HepG2 (cell line): ENCODE data around the gene ZPBP. TPM values are rescaled to one million over a fixed set of nuclear protein-coding genes. Genes with fewer than 3 reads are reported as not detected.

Experiments
- ATAC-seq: fragments of 200-7000 bp; cut with Tn5 transposase; 3 replicates; pipeline ENCODE4 v1.9.1; 2020; ENCODE audit warnings: mild to moderate bottlenecking, moderate library complexity
- BruUV-seq: library from RNA; stranded (reverse); fragments of 400-500 nt; replicated peaks from 2 replicates; lab custom pipeline; 2021; lab: Mats Ljungman, UMichigan
- CTCF ChIA-PET: fragments of 300-600 bp; formaldehyde crosslinking; extraction: SDS; loops from one replicate; lab custom pipeline; 2021; ENCODE audit warnings: low total read pairs, inconsistent platforms, low intra/inter-chr PET ratio; lab: Yijun Ruan, JAX
- POLR2A ChIA-PET: fragments of 350-600 bp; sonication (Branson Sonifier 250); formaldehyde crosslinking; loops from one replicate; lab custom pipeline; 2020; ENCODE audit warnings: antibody characterized with exemption, inconsistent platforms; lab: Yijun Ruan, JAX
- DNase-seq: peaks from one replicate; pipeline ENCODE4 v3.0.0-alpha.2; 2015; ENCODE audit warnings: low spot score
- FAIRE-seq: peaks from 3 replicates; lab custom pipeline; 2011; peaks lifted over from hg19 to GRCh38; lab: Jason Lieb, UNC
- H2AFZ ChIP-seq: one replicate; pipeline ENCODE4 v1.6.1; 2011; ENCODE audit warnings: low read length, inconsistent platforms
- H3K27ac ChIP-seq: fragments of 300-600 bp; 3 replicates; pipeline ENCODE4 v1.8.0; 2011; ENCODE audit warnings: mixed run types, mild to moderate bottlenecking, mixed read lengths, low read length, inconsistent platforms; ENCODE audit not compliant: insufficient read depth; ENCODE audit errors: extremely low read length
- H3K27me3 ChIP-seq, 2 experiments: fragments of 200-600 bp in 1 of 2; 2 replicates in 1 of 2; 3 replicates in 1 of 2; pipeline versions ENCODE4 v1.6.0 to v1.8.0; 2011; ENCODE audit warnings: low read length in 2 of 2, mild to moderate bottlenecking in 2 of 2, moderate library complexity in 2 of 2, inconsistent platforms in 1 of 2; ENCODE audit not compliant: insufficient read depth in 2 of 2, control insufficient read depth in 1 of 2
- H3K36me3 ChIP-seq, 2 experiments: fragments of 200-600 bp in 1 of 2; replicated peaks in 1 of 2; 2 replicates in 1 of 2; 3 replicates in 1 of 2; pipeline versions ENCODE4 v1.5.1 to v1.8.0; 2011; ENCODE audit warnings: low read length in 2 of 2, inconsistent platforms in 1 of 2; ENCODE audit not compliant: insufficient read depth in 2 of 2, control insufficient read depth in 1 of 2
- H3K4me1 ChIP-seq: 2 replicates; pipeline ENCODE4 v1.5.1; 2012; ENCODE audit warnings: low read length, inconsistent platforms; ENCODE audit not compliant: insufficient read depth
- H3K4me2 ChIP-seq: 2 replicates; pipeline ENCODE4 v1.6.0; 2011; ENCODE audit warnings: low read depth, low read length, inconsistent platforms
- H3K4me3 ChIP-seq, 3 experiments: fragments of 200-600 bp in 1 of 3; sonication (generic), shearing (Covaris generic) in 1 of 3; replicated peaks in 1 of 3; 2 replicates each; pipeline ENCODE4 v1.5.1; 2011 to 2016; ENCODE audit warnings: low read length in 3 of 3, inconsistent platforms in 2 of 3, low read depth in 2 of 3, mild to moderate bottlenecking in 2 of 3, control low read depth in 1 of 3, mixed read lengths in 1 of 3; ENCODE audit not compliant: insufficient read depth in 1 of 3
- H3K79me2 ChIP-seq: one replicate; pipeline ENCODE4 v1.6.1; 2011; ENCODE audit warnings: low read length, inconsistent platforms; ENCODE audit not compliant: insufficient read depth
- H3K9ac ChIP-seq: 2 replicates; pipeline ENCODE4 v1.6.0; 2011; ENCODE audit warnings: mild to moderate bottlenecking, low read depth, low read length, inconsistent platforms; ENCODE audit not compliant: insufficient read depth
- H3K9me3 ChIP-seq: 2 replicates; pipeline ENCODE4 v1.5.1; 2012; ENCODE audit warnings: mild to moderate bottlenecking, low read length
- H4K20me1 ChIP-seq: 2 replicates; pipeline ENCODE4 v1.6.0; 2011; ENCODE audit warnings: inconsistent platforms, mild to moderate bottlenecking, low read length, moderate library complexity; ENCODE audit not compliant: insufficient read depth
- CBX2 ChIP-seq, 2 experiments: fragments of 200-600 bp in 1 of 2; sonication (generic); formaldehyde crosslinking in 1 of 2; IDR thresholded peaks; 2 replicates each; pipeline versions ENCODE4 v1.7.0 to v1.8.1; 2018 to 2022; ENCODE audit warnings: low read depth in 2 of 2, low read length in 1 of 2, mild to moderate bottlenecking in 1 of 2, missing genetic modification reagents in 1 of 2
- DNMT1 ChIP-seq: sonication (generic); formaldehyde crosslinking; IDR thresholded peaks from 2 replicates; pipeline ENCODE4 v1.5.1; 2020; ENCODE audit warnings: mild to moderate bottlenecking, missing genetic modification reagents
- SNAPC4 ChIP-seq: sonication (generic); formaldehyde crosslinking; IDR thresholded peaks from 2 replicates; pipeline ENCODE4 v1.4.0; 2020; ENCODE audit warnings: mild to moderate bottlenecking, missing genetic modification reagents
- TBL1XR1 ChIP-seq: fragments of 150-350 bp; IDR thresholded peaks from 2 replicates; pipeline ENCODE4 v1.6.1; 2014; ENCODE audit warnings: borderline replicate concordance, low read length; ENCODE audit not compliant: partially characterized antibody
- ZFP62 ChIP-seq: sonication (generic); formaldehyde crosslinking; IDR thresholded peaks from 2 replicates; pipeline ENCODE4 v1.4.0; 2020; ENCODE audit warnings: missing genetic modification reagents
- ZNF451 ChIP-seq: sonication (generic); formaldehyde crosslinking; IDR thresholded peaks from 2 replicates; pipeline ENCODE4 v1.5.0; 2020; ENCODE audit warnings: mild to moderate bottlenecking, missing genetic modification reagents
- ZNF7 ChIP-seq: IDR thresholded peaks from 2 replicates; pipeline ENCODE4 v1.6.1; 2016; ENCODE audit warnings: missing biosample characterization, missing genetic modification reagents
- WGBS: methylation state at CpG from one replicate; pipeline ENCODE4 v1.1.6; 2017; ENCODE audit warnings: low lambda C conversion rate; 5-methylcytosine and 5-hydroxymethylcytosine counted together
- in situ Hi-C: cut with HindIII; loops from 2 replicates; pipeline ENCODE4 v1.10.0; 2017; ENCODE audit warnings: low pct_unique_long_range_greater_than_20kb; ENCODE audit not compliant: extremely low pct_ligation_motif_present
- intact Hi-C: fragments of 100-400 bp; cut with micrococcal nuclease; formaldehyde crosslinking; loops from one replicate; pipeline ENCODE4 v1.10.0; 2022; ENCODE audit not compliant: unreplicated experiment
- polyA plus RNA-seq, 8 experiments: library from polyadenylated mRNA; depleted of rRNA in 3 of 8; stranded (reverse) in 7 of 8; unstranded in 1 of 8; fragments of >200 nt; fragmentation: Illumina TruSeq in 4 of 8; extraction: Trizol in 4 of 8; gene quantifications; 2 replicates each; pipeline versions ENCODE4 v1.2.1 to v1.2.3, GENCODE V29; 2011 to 2016; ENCODE audit warnings: low read depth in 4 of 8, missing spikeins in 1 of 8, mixed read lengths in 1 of 8; ENCODE audit not compliant: insufficient read depth in 1 of 8
- total RNA-seq, 5 experiments: library from RNA; depleted of rRNA; stranded (reverse); fragments of >200 nt; fragmentation: Illumina TruSeq; extraction: Trizol; gene quantifications; 2 replicates each; pipeline ENCODE4 v1.2.3, GENCODE V29; 2016; ENCODE audit warnings: low read depth in 1 of 5

Gene ZPBP
- total and polyA plus RNA-seq, 2 of the 13 experiments (the other 11 are each of a cell fraction or from before 2014, with no cell fraction given), result not detected

DNA sequence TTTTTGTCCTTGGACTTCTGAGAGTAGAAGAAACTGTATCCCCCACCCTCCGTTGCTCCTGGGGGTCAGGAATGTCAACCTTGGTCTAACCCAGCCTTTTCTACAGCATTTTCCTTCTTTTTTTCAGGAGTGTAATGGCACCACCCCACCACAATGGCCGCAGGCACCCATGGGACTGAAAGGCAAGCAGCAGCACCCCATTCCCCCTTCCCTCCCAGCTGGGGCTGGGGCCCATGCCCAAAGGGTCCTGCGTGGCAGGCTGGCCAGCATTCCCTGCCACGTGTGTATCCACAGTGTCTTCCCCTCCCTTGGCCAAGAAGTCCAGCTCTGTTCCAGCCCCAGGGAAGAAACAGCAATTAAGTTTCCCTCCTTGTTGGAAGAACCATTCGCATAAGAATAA lies 106.9 kb downstream of the ZPBP start:
- Histone ChIP-seq H3K79me2 (no peaks in the 10 kb centered on the region), H2AFZ (no peak overlapping the region), H3K27ac (no peak overlapping the region), H3K9me3 (peaks cover 24% of the 10 kb centered on the region), H3K9ac (no peak overlapping the region), H3K4me3 (no peak overlapping the region), H3K4me2 (no peak overlapping the region), H3K27me3 (no peaks in the 10 kb centered on the region), H4K20me1 (no peaks in the 10 kb centered on the region), H3K36me3 (no peaks in the 10 kb centered on the region), H3K4me1 (no peaks in the 10 kb centered on the region)
- ChIA-PET POLR2A (no interaction called here), CTCF (no interaction called here)
- no peak for DNase-seq
- TF ChIP-seq ZFP62 (CRISPR knock-in tag), result no peak
- no peak for FAIRE-seq
- no peak for ATAC-seq
- WGBS, result 8% methylated on average over 5 of the region's 5 CpGs
- intact Hi-C loops, result no loop called here
- BruUV-seq, result no TSS peak
- in situ Hi-C loops, result no loop called here

- no peaks in the 10 kb centered on the region for H3K36me3 ChIP-seq
- intact Hi-C loops, result no loop called here
- FAIRE-seq (no peak), DNase-seq (no peak), ATAC-seq (no peak; the same call in 2 of the 3 replicates)
- no peak for TF ChIP-seq DNMT1 (CRISPR knock-in tag)
- H3K27me3 ChIP-seq, result no peaks in the 10 kb centered on the region
- ChIA-PET CTCF (no interaction called here), POLR2A (no interaction called here)
- no peak overlapping the region for H3K4me3 ChIP-seq
- in situ Hi-C loops, result no loop called here
- no peaks in the 10 kb centered on the region for H3K9me3 ChIP-seq
- WGBS, result 24% methylated on average over 9 of the region's 9 CpGs
- H3K4me1 ChIP-seq, result no peaks in the 10 kb centered on the region
- H3K9ac ChIP-seq, result no peak overlapping the region
- H3K79me2 ChIP-seq, result no peaks in the 10 kb centered on the region
- no peaks in the 10 kb centered on the region for H4K20me1 ChIP-seq
- H3K4me2 ChIP-seq, result no peak overlapping the region
- no TSS peak for BruUV-seq
- no peak overlapping the region for H3K27ac ChIP-seq
- no peak overlapping the region for H2AFZ ChIP-seq
Measured at GRCh38 chr7:49980465-49980864, 112.6 kb downstream of the ZPBP start.

- Histone ChIP-seq H3K27ac (no peak overlapping the region), H3K9me3 (no peaks in the 10 kb centered on the region), H3K9ac (no peak overlapping the region), H3K79me2 (no peaks in the 10 kb centered on the region), H2AFZ (no peak overlapping the region), H3K27me3 (no peaks in the 10 kb centered on the region), H4K20me1 (no peaks in the 10 kb centered on the region), H3K4me3 (no peak overlapping the region), H3K36me3 (no peaks in the 10 kb centered on the region), H3K4me1 (no peaks in the 10 kb centered on the region), H3K4me2 (no peak overlapping the region)
- in situ Hi-C loops, result no loop called here
- FAIRE-seq (no peak), ATAC-seq (no peak), DNase-seq (no peak)
- ChIA-PET CTCF (no interaction called here), POLR2A (no interaction called here)
- WGBS, result 11% methylated on average over 1 of the region's 1 CpG
- intact Hi-C loops, result no loop called here
- BruUV-seq, result no TSS peak
- TF ChIP-seq SNAPC4 (no peak), TBL1XR1 (no peak), ZNF7 (CRISPR knock-in tag) (no peak), ZNF451 (CRISPR knock-in tag) (no peak), CBX2 (IDR thresholded peaks at IDR 0.05; ENCODE audit: low read depth, low read length) (no peak), CBX2 (CRISPR knock-in tag; IDR thresholded peaks at IDR 0.05; ENCODE audit: low read depth) (no peak)
Measured at GRCh38 chr7:49976238-49976637, 116.8 kb downstream of the ZPBP start.
